Right ventricle myocardium inferior (tissue), 1 donor: Measurements from ENCODE around the gene LNPK. TPM values are rescaled to one million over a fixed set of nuclear protein-coding genes. Genes with fewer than 3 reads are reported as not detected.

Source experiments
- total RNA-seq: library from RNA; stranded (reverse); fragmentation: NEBNext Ultra II Directional; extraction: Animal tissue kit (Norgen Biotek cat#: 25700); gene quantifications from one replicate; pipeline ENCODE4 v1.2.1, GENCODE V29; 2021
- donor health status: DM: no; HTN: yes; CAD: no; lungs with severe emphysema.

The LNPK gene
- total RNA-seq, 1 donor from 2014 or later = 38.8 TPM

Other genes with a start within 250 kb of the LNPK start
- gene EVX2, start 81.7 kb upstream of the LNPK start, total RNA-seq = not detected
- not detected for gene HOXD13, start 90.5 kb upstream of the LNPK start, total RNA-seq
- not detected for gene HOXD12, start 97.5 kb upstream of the LNPK start, total RNA-seq
- gene HOXD11, start 105.0 kb upstream of the LNPK start, total RNA-seq = not detected
- not detected for gene HOXD10, start 114.5 kb upstream of the LNPK start, total RNA-seq
- not detected for gene HOXD9, start 120.5 kb upstream of the LNPK start, total RNA-seq
- gene HOXD8, start 127.4 kb upstream of the LNPK start, total RNA-seq = 0.16 TPM
- not detected for gene HOXD4, start 149.3 kb upstream of the LNPK start, total RNA-seq
- 0.30 TPM for gene HOXD3, start 155.0 kb upstream of the LNPK start, total RNA-seq
- not detected for gene HOXD1, start 186.4 kb upstream of the LNPK start, total RNA-seq